M059J (cell line): ENCODE results near the gene STK32C. TPM values are rescaled to one million over a fixed set of nuclear protein-coding genes. Genes with fewer than 3 reads are reported as not detected.

Source experiments
- DNase-seq: peaks from one replicate; pipeline ENCODE4 v3.0.0-alpha.2; 2012; ENCODE audit warnings: low read depth
- total RNA-seq: library from RNA; depleted of rRNA; stranded (reverse); fragments of >200 nt; shearing (Covaris generic); gene quantifications from 2 replicates; pipeline ENCODE4 v1.2.3, GENCODE V29; 2014

The STK32C gene
- total RNA-seq, 1 experiment from 2014 or later = 3.6 TPM

GRCh38 chr10:132199268-132199853, 108.4 kb downstream of the STK32C start:
- DNase-seq = no peak

DNA sequence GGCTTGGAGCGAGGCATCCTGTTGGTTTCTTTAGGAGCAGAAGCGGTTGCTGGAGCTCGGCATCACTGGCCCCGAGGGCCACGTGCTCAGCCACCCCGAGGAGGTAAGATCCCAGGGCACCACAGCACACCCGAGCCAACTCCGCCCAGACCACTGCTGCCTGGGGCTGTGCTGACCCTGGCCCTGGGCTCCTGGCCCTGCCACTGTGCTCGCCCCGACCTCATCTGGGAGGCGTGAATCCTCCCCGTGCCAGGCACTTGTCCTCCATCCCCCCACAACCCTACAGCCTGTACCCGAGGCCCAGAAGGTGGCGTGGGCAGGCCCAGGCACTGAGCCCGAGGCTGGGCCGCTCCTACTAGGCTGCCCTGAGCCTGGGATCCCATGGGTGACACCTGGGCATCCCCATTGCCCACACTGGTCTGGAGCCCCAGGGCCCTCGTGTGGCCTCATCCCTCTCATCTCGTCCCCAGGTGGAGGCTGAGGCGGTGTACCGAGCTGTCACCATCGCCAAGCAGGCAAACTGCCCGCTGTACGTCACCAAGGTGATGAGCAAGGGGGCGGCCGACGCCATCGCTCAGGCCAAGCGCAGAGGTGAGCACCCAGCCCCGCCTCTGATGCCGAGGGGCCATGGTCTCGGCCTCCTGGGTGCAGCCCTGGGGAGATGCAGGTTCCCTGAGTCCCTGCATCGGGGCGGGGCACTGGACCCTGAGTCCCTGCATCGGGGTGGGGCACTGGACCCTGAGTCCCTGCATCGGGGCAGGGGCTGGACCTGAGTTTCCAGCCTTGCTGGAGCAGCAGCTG, 109.2 kb downstream of the STK32C start:
- no peak for DNase-seq

DNA sequence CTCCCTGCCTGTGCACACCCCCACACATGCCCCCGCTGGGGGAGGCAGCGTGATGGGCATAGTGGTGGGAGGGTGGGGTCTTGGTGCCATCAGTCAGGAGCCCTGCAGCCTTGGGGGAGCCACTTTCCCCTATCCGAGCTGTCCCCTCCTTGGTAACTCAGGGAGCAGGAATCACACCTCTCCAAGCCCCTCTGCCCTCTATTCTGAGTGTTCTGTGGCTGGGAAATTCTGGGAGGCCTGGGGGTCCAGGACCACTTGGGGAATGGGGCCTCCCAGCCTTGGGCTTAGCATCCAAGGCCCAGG, 109.7 kb downstream of the STK32C start:
- DNase-seq = no peak

DNA sequence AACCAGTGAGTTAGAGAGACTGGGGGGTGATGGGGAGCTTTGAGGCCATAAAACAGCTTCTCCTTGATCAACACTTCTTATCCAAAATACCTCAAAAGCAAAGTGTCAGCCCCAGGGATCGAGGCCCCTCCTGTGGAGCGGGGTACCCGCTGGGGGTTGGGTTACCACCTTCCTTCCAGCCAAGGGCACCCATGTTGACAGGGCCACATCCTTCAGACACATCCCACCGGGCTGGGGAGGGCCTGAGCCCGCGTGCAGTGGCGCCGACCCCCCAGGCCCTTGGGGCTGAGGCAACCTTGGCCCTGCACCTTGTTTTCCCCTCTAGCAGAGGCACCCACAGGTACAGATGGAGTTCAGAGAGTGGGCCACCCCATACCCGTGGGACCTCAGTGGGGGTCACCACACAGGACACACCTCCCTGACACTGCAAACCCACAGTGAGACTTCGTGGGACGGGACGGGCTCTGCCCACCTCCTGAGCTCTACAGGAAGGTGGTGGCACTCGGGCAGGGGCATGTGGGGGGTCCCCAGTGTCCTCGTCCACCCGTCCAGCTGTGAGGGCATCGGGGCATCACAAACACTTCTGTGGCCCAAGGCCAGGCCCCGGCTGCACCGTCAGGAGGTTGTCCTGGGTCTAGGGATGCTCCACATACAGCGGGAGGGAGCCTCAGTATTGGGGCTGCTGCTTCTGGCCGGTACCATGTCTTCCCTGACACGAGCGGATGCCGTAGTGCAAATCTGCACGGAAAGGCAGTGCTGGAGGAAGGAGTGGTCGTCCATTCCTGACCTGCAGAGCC, 110.3 kb downstream of the STK32C start:
- DNase-seq = no peak

GRCh38 chr10:132196178-132197113, 111.3 kb downstream of the STK32C start:
- no peak for DNase-seq

- no peak for DNase-seq
These were observed 112.2 kb downstream of the STK32C start for GRCh38 chr10:132195366-132196075.

DNA sequence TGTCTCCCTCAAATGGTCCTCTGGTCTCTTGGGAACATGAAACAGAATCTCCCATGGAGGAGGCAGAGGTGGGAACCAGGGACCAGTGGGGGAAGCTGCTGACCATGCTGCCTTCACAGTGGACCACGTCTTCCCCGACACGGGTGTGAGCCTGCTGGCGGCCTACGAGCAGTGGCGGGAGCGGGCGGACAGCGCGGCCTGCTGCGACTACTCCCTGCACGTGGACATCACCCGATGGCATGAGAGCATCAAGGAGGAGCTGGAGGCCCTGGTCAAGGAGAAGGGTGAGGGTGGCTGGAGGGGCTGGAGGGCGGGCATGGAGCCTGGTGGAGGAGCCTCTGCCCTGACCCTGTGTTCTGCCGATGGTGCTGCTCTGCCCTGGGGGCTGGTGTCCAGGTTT, 113.0 kb downstream of the STK32C start:
- no peak for DNase-seq

- DNase-seq = peak; percentile 19
These were observed 113.7 kb downstream of the STK32C start for GRCh38 chr10:132193907-132194552.

DNA sequence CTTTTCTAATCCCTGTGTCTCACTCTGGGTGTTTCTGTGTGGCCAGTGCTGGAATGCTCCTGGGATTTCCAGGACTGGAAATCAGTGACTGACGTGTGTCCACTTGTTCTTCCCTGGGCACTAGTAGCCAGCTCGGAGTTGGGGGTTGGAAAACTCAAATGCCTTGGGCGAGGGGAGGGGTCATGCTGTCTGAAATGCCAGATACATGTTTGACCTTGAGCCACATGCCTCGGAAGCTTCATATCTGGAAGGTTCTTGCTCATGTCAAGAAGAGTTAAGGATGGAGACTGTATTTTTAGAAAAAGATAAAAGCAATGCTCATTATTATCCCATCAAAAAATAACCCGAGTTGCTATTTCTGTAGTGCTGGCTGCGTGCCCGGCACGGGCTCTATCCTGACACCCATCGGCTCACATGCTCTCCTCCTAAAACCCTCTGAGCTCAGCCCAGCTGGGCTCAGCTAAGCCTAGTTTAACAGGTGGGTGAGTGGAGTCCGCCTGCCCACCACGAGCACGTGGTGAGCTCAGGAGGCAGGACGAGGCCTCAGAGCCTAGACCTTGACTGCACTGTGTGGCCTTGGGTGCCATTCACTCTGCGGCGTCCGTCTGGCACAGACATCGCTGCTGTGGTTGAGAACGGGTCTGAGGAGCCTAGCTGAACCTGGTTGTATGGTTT, 114.6 kb downstream of the STK32C start:
- DNase-seq = no peak

- DNase-seq = no peak
These were observed 115.4 kb downstream of the STK32C start for GRCh38 chr10:132192076-132192975.

DNA sequence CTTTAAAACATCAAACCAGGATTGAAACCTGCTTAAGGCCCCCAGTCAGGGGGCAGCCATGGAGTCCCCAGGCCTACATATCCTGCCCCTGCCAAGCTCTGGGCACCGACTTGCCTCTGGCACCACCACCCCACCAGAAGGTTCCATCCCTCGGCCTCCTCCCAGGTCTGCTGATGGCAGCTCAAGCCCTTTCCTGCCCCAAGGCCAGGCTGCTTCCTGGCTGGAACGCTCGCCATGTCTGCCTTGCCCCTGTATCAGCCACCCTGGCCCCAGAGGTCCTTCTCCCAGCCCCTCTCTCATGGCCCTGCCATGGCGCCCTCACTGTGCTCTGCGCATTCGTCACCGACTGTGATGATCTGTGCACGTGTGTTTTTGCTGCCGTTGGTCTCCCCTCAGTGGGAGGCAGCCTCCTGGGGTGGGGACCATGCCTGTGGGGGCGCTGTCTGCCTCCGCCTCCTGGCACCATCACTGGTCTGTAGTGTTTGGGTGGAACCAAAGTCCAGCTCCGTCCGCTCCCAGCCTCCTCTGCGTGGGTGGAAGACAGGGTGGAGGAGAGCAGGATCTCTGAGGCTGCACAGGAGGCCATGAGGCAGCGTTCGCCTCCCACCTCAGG, 117.8 kb downstream of the STK32C start:
- no peak for DNase-seq

DNA sequence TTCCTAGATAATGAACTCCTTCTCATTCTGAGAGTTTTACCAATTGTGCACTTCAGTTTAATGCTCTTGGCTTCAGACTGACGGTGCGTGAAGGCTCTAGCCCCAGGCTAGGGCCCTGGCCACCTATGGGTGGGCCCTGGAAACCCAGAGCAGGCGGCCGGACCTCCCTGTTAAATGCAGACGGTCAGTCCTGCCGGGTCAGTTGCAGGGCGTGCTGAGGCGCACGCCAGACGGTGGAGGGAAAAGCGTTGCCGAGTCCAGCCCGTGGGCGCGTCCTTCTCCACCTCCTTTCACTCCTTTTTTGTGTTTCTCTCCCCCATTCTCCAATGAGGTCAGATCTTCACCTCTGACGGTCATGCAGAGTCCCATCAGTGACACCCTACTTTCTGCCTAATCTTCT, 118.7 kb downstream of the STK32C start:
- no peak for DNase-seq

DNA sequence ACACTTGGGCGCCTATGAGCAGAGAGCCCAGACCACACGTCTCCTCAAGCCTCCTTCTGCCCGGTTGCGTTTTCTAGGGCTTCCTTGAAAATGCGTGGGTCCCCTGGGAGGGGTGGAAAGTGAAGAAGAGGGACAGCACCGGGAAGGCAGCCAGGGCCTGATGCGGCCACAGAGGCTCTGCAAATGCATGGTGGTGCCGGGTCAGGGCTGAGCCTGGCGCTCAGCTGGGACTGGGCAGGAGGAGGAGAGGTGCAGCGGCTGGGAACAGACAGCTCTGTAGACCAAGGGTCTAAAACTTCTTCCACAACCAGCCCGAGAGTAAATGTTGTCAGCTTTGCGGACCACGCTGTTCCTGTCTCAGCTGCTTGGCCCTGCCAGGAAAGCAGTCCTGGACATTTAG, 119.4 kb downstream of the STK32C start:
- DNase-seq = no peak

DNA sequence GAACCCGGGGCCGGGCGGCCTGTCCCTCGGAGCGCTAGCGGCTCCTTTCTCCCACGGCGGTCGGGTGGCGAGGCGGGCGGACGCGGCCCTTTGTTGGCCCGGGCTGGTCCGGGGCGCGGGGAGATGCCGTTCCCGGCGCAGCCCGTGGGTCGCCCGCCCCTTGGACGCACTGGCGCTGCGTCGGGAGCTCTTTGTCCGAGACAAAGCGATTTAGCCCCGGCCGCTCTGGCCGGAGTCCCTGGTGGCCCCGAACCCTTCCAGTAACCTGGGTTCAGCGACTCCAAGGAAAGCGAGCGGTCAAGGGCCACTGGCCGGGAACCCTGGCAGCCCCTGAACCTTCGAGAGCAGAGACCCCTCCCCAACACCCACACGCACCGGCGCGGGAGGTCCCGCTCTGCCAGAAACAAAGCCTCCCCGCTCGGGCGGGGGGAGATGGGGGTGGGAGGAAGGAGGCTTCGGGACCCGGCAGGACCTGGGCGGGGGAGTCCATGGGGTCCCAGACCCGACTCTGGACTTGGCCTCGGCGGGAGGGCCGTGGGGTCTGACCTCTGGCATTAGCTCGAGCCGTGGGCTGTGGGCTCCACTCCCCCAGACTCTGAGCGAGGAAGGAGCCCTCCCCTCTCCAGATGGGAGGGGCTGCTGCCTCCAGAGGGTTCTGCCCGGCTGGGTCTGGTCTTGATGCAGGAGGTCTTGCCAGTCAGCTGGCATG, 120.2 kb downstream of the STK32C start:
- no peak for DNase-seq

GRCh38 chr10:132186488-132187429, 121.0 kb downstream of the STK32C start, which contains the start of gene DPYSL4:
DPYSL4 (plus strand) TSS chr10:132186948; CDS start chr10:132187064, 116 bp downstream.
- DNase-seq = no peak
